OCI-LY7 (cell line): ENCODE data around the gene EMX2.

Experiments
- EZH2phosphoT487 ChIP-seq: fragments of 200-600 bp; sonication (generic); IDR thresholded peaks from 2 replicates; pipeline ENCODE4 v1.6.1; 2018; ENCODE audit warnings: low read depth, borderline replicate concordance, mild to moderate bottlenecking, mixed run types, antibody characterized with exemption, low read length, moderate library complexity, mixed read lengths
- TF ChIP-seq, protein P1 (sequence below): fragments of 200-600 bp; sonication (generic); conservative IDR thresholded peaks from 2 replicates; pipeline ENCODE4 v1.5.1; 2014; ENCODE audit warnings: mild to moderate bottlenecking, antibody characterized with exemption, low read length, moderate library complexity, mixed read lengths

DNA sequence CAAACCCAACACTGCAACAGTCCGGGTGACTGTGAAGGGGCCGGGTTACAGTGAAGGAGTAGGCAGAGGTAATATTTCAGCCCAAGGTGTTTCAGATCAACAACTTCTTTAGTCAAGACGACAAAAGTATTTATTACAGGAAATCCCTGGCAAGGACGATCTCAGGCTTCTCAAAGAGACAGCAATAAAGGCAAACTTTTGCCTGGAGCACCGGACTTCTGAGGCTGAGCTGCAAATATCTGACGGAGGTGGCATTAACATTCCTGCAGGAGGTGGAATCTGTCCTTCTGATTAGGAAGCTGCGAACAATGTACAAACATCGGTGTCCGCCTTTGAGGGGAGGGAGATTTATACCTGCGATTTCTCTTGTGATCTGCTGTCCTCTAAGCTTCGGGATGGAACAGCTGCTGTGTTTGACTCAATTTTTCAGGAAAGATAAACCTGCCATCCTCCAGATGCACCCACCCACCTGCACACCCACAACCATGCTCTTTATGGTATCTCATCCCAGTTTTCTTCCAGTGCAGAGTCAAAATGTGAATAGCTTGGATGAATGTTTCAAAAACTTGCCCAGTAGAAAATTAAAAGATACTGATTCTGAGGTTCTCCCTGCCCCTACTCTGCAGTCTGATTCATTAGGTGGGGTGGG, 32.1 kb downstream of the EMX2 start:
- no peak for TF ChIP-seq EZH2phosphoT487
- TF ChIP-seq, protein P1, sequence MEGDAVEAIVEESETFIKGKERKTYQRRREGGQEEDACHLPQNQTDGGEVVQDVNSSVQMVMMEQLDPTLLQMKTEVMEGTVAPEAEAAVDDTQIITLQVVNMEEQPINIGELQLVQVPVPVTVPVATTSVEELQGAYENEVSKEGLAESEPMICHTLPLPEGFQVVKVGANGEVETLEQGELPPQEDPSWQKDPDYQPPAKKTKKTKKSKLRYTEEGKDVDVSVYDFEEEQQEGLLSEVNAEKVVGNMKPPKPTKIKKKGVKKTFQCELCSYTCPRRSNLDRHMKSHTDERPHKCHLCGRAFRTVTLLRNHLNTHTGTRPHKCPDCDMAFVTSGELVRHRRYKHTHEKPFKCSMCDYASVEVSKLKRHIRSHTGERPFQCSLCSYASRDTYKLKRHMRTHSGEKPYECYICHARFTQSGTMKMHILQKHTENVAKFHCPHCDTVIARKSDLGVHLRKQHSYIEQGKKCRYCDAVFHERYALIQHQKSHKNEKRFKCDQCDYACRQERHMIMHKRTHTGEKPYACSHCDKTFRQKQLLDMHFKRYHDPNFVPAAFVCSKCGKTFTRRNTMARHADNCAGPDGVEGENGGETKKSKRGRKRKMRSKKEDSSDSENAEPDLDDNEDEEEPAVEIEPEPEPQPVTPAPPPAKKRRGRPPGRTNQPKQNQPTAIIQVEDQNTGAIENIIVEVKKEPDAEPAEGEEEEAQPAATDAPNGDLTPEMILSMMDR: no peak
